ENCODE measurements around the gene C10orf90. TPM values are rescaled to one million over a fixed set of nuclear protein-coding genes. Genes with fewer than 3 reads are reported as not detected.

Gene C10orf90
- total RNA-seq, 1 donor from 2014 or later, result not detected

DNA sequence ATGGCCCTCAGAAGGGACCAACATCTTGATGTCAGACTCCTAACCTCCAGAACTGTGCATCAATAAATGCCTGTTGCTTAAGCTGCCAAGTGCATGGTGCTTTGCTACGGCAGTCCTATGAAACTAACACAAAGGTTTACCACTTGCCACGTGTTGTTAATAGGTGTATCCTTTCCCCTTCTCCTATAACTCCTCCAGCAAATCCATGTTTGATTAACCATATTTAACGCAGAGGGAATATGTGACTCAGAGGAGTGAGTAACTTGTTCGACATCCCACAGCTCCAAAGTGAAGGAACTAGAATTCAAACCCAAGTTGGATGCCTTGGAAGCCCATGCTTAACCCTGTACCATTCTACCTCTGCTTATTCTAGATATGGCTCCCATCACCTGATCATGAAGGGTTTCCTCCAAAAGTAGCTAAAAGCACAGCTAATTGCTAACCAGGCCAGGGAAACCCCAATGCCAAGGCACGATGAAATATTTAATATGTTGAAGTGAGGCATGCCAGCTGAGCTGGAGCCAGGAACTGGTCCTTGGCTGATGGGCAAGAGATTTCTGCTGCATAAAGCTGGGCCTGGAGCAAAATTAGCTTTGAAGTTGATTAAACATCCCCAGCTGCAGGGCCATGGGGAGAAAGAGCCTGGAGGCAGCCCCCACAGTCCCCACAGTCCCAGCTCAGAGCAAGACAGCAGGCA is 131.9 kb downstream of the C10orf90 start:
- Mint-ChIP-seq H3K4me3 (no peak overlapping the region), H3K27me3 (no peaks in the 10 kb centered on the region), H3K36me3 (ENCODE audit: low read depth) (no peaks in the 10 kb centered on the region), H3K4me1 (no peaks in the 10 kb centered on the region), H3K27ac (no peak overlapping the region), H3K9me3 (no peaks in the 10 kb centered on the region)
- ChIA-PET CTCF (no interaction called here), POLR2A (no interaction called here)
- DNase-seq, result no peak
- intact Hi-C loops (cut with micrococcal nuclease), result no loop called here
- ATAC-seq (ENCODE audit: low read depth), result no peak
- TF ChIP-seq, protein P1, sequence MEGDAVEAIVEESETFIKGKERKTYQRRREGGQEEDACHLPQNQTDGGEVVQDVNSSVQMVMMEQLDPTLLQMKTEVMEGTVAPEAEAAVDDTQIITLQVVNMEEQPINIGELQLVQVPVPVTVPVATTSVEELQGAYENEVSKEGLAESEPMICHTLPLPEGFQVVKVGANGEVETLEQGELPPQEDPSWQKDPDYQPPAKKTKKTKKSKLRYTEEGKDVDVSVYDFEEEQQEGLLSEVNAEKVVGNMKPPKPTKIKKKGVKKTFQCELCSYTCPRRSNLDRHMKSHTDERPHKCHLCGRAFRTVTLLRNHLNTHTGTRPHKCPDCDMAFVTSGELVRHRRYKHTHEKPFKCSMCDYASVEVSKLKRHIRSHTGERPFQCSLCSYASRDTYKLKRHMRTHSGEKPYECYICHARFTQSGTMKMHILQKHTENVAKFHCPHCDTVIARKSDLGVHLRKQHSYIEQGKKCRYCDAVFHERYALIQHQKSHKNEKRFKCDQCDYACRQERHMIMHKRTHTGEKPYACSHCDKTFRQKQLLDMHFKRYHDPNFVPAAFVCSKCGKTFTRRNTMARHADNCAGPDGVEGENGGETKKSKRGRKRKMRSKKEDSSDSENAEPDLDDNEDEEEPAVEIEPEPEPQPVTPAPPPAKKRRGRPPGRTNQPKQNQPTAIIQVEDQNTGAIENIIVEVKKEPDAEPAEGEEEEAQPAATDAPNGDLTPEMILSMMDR (IDR thresholded peaks at IDR 0.05), result no peak

DNA sequence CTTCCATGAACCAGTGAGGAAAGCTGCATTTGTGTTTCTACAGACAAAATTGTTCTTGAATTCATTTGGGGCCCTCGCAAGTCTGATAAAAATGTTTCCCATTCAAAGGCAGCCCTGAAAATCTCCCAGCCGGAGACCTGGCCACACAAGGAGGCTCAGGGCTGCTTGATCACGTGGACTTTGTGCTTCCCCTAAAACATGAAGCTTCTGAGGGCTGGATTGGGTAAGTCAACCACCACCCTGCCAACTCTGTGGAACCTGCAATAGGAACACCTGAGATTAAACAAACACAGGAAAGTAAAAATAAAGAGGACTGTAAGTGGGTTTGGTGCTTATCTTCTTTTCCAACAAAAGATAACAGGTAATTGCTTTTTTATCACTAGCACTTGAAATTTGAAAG is 133.8 kb downstream of the C10orf90 start:
- POLR2A ChIA-PET, result no interaction called here
- CTCF ChIA-PET, result no interaction called here
- Mint-ChIP-seq H3K9me3 (no peaks in the 10 kb centered on the region), H3K4me3 (no peak overlapping the region), H3K27ac (no peak overlapping the region), H3K27me3 (no peaks in the 10 kb centered on the region), H3K36me3 (ENCODE audit: low read depth) (no peaks in the 10 kb centered on the region), H3K4me1 (no peaks in the 10 kb centered on the region)
- ATAC-seq (ENCODE audit: low read depth) (no peak), DNase-seq (no peak)
- intact Hi-C loops (cut with micrococcal nuclease), result no loop called here
- TF ChIP-seq, protein P1 (IDR thresholded peaks at IDR 0.05), result no peak

DNA sequence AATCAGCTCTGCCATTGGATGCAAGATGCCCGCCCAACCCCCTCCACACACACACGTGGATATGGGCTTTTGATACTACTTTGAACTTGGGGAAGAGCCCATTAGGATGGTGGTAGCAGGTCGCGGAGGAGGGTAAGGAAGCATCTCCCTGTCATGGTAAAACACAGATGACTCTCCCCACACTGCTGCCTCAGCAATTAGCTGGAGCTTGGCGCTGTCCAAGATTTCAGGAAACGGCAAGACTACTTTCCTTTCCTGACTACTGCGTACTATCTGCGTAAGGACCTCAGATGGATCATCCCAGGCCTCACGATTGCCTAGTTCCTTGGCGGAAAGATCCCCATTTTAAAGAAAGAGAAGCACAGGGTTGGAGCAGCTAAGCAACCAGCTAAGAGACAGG is 134.3 kb downstream of the C10orf90 start:
- ATAC-seq (ENCODE audit: low read depth), result no peak
- CTCF ChIA-PET, result no interaction called here
- Mint-ChIP-seq H3K27me3 (no peaks in the 10 kb centered on the region), H3K27ac (no peak overlapping the region), H3K9me3 (no peaks in the 10 kb centered on the region), H3K4me1 (no peaks in the 10 kb centered on the region), H3K36me3 (ENCODE audit: low read depth) (no peaks in the 10 kb centered on the region), H3K4me3 (no peak overlapping the region)
- POLR2A ChIA-PET, result no interaction called here
- no peak for DNase-seq
- TF ChIP-seq, protein P1 (IDR thresholded peaks at IDR 0.05), result no peak
- intact Hi-C loops (cut with micrococcal nuclease), result no loop called here

DNA sequence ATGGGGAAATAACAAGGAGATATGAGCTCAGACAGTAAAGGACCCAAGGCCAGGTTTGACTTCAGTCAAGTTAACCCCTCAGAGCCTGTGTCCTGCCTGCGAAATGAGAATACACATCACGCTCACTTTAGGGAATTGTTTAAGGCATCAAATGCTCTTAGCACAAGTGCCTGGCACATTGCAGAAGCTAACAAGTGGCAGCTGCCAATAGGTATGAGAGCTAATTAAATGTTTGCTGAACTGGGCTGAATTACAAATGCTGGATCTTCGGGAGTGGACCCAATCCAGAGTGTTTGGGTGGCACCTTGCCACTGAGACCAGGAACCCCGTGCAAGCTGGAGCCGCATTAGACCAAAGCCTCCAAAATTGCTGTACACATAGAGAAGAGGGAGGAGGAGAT is 136.8 kb downstream of the C10orf90 start:
- CTCF ChIA-PET, result no interaction called here
- no peak for ATAC-seq (ENCODE audit: low read depth)
- Mint-ChIP-seq H3K27ac (no peak overlapping the region), H3K27me3 (no peaks in the 10 kb centered on the region), H3K4me1 (no peaks in the 10 kb centered on the region), H3K9me3 (no peaks in the 10 kb centered on the region), H3K36me3 (ENCODE audit: low read depth) (no peaks in the 10 kb centered on the region), H3K4me3 (no peak overlapping the region)
- no peak for DNase-seq
- POLR2A ChIA-PET, result no interaction called here
- TF ChIP-seq, protein P1 (IDR thresholded peaks at IDR 0.05), result no peak
- intact Hi-C loops (cut with micrococcal nuclease), result no loop called here

DNA sequence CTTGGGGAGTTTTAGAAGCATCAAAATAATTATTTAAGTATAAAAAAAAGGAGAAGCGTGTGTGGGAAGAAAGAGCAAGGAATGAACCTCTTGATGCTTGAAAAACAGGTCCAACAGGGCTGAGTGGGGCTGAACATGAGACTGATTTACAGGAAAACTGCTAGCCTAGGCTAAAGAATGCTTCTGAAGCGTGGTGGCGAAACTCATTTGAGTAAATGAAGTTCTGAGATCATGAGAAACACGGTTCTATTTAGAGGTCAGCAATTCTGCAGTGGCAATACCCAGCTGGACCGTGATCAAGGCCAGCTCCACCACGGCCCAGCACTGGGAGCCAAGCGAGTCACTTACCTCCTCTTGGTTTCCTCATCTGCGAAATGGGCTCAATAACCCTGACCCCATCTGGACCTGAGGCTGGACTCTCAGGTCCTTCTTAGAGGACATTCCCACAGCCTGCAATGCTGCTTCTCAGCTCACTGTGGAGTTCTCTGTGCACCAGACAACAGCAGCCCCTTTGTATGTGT is 142.1 kb downstream of the C10orf90 start:
- intact Hi-C loops (cut with micrococcal nuclease), result no loop called here
- Mint-ChIP-seq H3K4me1 (no peaks in the 10 kb centered on the region), H3K27me3 (no peaks in the 10 kb centered on the region), H3K36me3 (ENCODE audit: low read depth) (no peaks in the 10 kb centered on the region), H3K9me3 (no peaks in the 10 kb centered on the region), H3K27ac (no peak overlapping the region), H3K4me3 (no peak overlapping the region)
- TF ChIP-seq, protein P1 (IDR thresholded peaks at IDR 0.05), result no peak
- CTCF ChIA-PET, result no interaction called here
- DNase-seq, result no peak
- POLR2A ChIA-PET, result no interaction called here
- no peak for ATAC-seq (ENCODE audit: low read depth)
